ENCODE measurements around the gene SLC12A6.

GRCh38 chr15:34354286-34354685 lies 16.7 kb upstream of the SLC12A6 start:
- TF ChIP-seq CTCF (IDR thresholded peaks at IDR 0.05) = no peak
- no peak for TF ChIP-seq POLR2A (IDR thresholded peaks at IDR 0.05)
